Neural cell (in vitro differentiated cells): ENCODE measurements around the gene CPEB1. TPM values are rescaled to one million over a fixed set of nuclear protein-coding genes. Genes with fewer than 3 reads are reported as not detected.

Experiments used
- H2AFZ ChIP-seq: fragments of 200-600, 300-800 bp; sonication (generic), shearing (Covaris generic); 2 replicates; pipeline ENCODE4 v1.6.0; 2014; ENCODE audit warnings: low read depth, mild to moderate bottlenecking, antibody characterized with exemption, low read length, moderate library complexity
- H3F3A ChIP-seq: fragments of 200-600 bp; shearing (Covaris generic); 2 replicates; pipeline ENCODE4 v1.6.1; 2016; ENCODE audit warnings: mild to moderate bottlenecking, moderate library complexity, mixed read lengths, antibody characterized with exemption, low read length; ENCODE audit not compliant: insufficient read depth, poor library complexity, severe bottlenecking
- H3K27ac ChIP-seq: fragments of 200-600, 300-800 bp; sonication (generic), shearing (Covaris generic); 2 replicates; pipeline ENCODE4 v1.5.1; 2014; ENCODE audit warnings: mild to moderate bottlenecking, low read length, moderate library complexity
- H3K27me3 ChIP-seq: fragments of 300-800, 200-600 bp; sonication (generic), shearing (Covaris generic); 2 replicates; pipeline ENCODE4 v1.6.0; 2014; ENCODE audit warnings: mild to moderate bottlenecking, low read depth, low read length, moderate library complexity; ENCODE audit not compliant: insufficient read depth
- H3K36me3 ChIP-seq: fragments of 300-800, 200-600 bp; sonication (generic), shearing (Covaris generic); 2 replicates; pipeline ENCODE4 v1.5.1; 2014; ENCODE audit warnings: mild to moderate bottlenecking, antibody characterized with exemption, low read length, moderate library complexity; ENCODE audit not compliant: insufficient read depth
- H3K4me2 ChIP-seq: fragments of 300-800, 200-600 bp; sonication (generic), shearing (Covaris generic); 2 replicates; pipeline ENCODE4 v1.6.0; 2014; ENCODE audit warnings: mild to moderate bottlenecking, low read length
- H3K4me3 ChIP-seq: fragments of 300-800, 200-600 bp; sonication (generic), shearing (Covaris generic); 2 replicates; pipeline ENCODE4 v1.5.1; 2014; ENCODE audit warnings: mild to moderate bottlenecking, low read length, moderate library complexity
- H3K79me2 ChIP-seq: fragments of 200-600 bp; shearing (Covaris generic); replicated peaks from 2 replicates; pipeline ENCODE4 v1.6.0; 2014; ENCODE audit warnings: mild to moderate bottlenecking, low read length, moderate library complexity; ENCODE audit not compliant: insufficient read depth
- H3K9ac ChIP-seq: fragments of 300-800, 200-600 bp; sonication (generic), shearing (Covaris generic); 2 replicates; pipeline ENCODE4 v1.6.1; 2016; ENCODE audit warnings: mild to moderate bottlenecking, low read length, mixed read lengths
- H3K9me2 ChIP-seq: fragments of 200-600 bp; shearing (Covaris generic); 2 replicates; pipeline ENCODE4 v1.6.1; 2016; ENCODE audit warnings: mild to moderate bottlenecking, low read length, mixed read lengths; ENCODE audit not compliant: insufficient read depth
- H3K9me3 ChIP-seq: fragments of 200-600, 300-800 bp; sonication (generic), shearing (Covaris generic); 2 replicates; pipeline ENCODE4 v1.6.1; 2016; ENCODE audit warnings: mild to moderate bottlenecking, mixed run types, low read length, moderate library complexity, mixed read lengths
- H4K20me1 ChIP-seq: fragments of 200-600 bp; shearing (Covaris generic); 2 replicates; pipeline ENCODE4 v1.6.1; 2016; ENCODE audit warnings: mild to moderate bottlenecking, mixed run types; ENCODE audit not compliant: insufficient read depth
- EP300 ChIP-seq: fragments of 450-650 bp; conservative IDR thresholded peaks from 2 replicates; pipeline ENCODE4 v1.6.1; 2014; ENCODE audit warnings: antibody characterized with exemption, mild to moderate bottlenecking, moderate library complexity; ENCODE audit not compliant: poor library complexity, severe bottlenecking
- EZH2 ChIP-seq: fragments of 200-600, 300-800 bp; shearing (Covaris generic), sonication (generic); IDR thresholded peaks from 2 replicates; pipeline ENCODE4 v1.6.1; 2014; ENCODE audit warnings: antibody characterized with exemption, low read length, borderline replicate concordance, mild to moderate bottlenecking; ENCODE audit not compliant: insufficient read depth, poor library complexity, severe bottlenecking
- MXI1 ChIP-seq: fragments of 450-650 bp; conservative IDR thresholded peaks from 2 replicates; pipeline ENCODE4 v1.6.1; 2014; ENCODE audit warnings: antibody characterized with exemption, mild to moderate bottlenecking; ENCODE audit not compliant: poor library complexity, severe bottlenecking
- POLR2AphosphoS5 ChIP-seq: IDR thresholded peaks from 2 replicates; pipeline ENCODE4 v1.6.1; 2012
- RAD21 ChIP-seq: fragments of 450-650 bp; conservative IDR thresholded peaks from 2 replicates; pipeline ENCODE4 v1.6.1; 2014; ENCODE audit warnings: antibody characterized with exemption, mild to moderate bottlenecking, moderate library complexity
- SMC3 ChIP-seq: fragments of 450-650 bp; conservative IDR thresholded peaks from 2 replicates; pipeline ENCODE4 v1.6.1; 2014; ENCODE audit warnings: antibody characterized with exemption, mild to moderate bottlenecking, moderate library complexity; ENCODE audit not compliant: poor library complexity
- TAF1 ChIP-seq: IDR thresholded peaks from 2 replicates; pipeline ENCODE4 v1.6.1; 2012; ENCODE audit warnings: low read depth
- polyA plus RNA-seq: library from polyadenylated mRNA; depleted of rRNA; stranded (reverse); fragments of >200 nt; gene quantifications from 2 replicates; pipeline ENCODE4 v1.2.3, GENCODE V29; 2014
- TF ChIP-seq, protein P1 (sequence below): fragments of 450-650 bp; IDR thresholded peaks from 2 replicates; pipeline ENCODE4 v1.5.1; 2014; ENCODE audit warnings: antibody characterized with exemption, mild to moderate bottlenecking, moderate library complexity; ENCODE audit not compliant: poor library complexity, severe bottlenecking
- TF ChIP-seq, protein P2 (sequence below): IDR thresholded peaks from 2 replicates; pipeline ENCODE4 v1.6.1; 2012; ENCODE audit warnings: borderline replicate concordance

Gene CPEB1
- polyA plus RNA-seq, 1 donor from 2014 or later, result 0.61 TPM

DNA sequence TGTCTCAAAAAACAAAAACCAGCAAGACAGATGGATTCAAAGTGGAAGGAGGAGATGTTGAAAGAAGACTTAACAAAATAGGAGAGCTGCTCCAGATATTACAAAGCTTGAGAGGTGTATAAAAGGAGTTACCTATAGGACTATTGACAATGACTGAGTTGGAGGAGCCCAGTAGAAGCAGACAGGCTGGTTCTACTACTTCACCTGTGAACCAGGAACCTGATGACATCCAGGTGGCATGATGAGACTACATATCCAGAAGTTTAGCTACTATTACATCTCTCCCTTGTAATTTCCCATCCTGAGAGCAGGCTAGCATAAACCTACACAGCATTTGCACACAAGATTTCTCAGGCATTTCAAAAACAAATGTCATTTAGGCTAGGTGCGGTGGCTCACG lies 49.3 kb downstream of the CPEB1 start:
- H3K27ac ChIP-seq, result no peak overlapping the region

DNA sequence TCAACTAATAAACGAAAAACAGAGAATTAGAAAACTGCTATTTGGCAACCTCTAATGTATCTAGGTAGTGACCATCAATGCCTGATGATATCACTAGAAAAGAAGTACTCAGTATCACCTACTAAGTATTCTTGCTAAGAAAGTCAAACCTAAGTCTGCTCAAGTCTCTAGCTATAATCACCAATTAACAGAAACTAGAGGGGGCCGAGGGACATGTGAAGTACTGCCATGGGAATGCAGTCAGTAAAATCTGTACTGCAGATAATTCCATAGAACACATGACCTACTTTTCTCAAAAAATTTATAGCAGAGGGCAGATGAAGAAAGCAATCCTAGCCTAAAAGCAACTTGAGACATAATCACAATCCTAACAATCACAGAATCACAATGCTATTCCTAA lies 51.4 kb downstream of the CPEB1 start:
- Histone ChIP-seq H3F3A (no peaks in the 10 kb centered on the region), H3K9me2 (no peaks in the 10 kb centered on the region), H3K4me3 (no peak overlapping the region), H3K27ac (no peak overlapping the region), H4K20me1 (no peaks in the 10 kb centered on the region), H3K4me2 (no peak overlapping the region), H3K36me3 (no peaks in the 10 kb centered on the region), H3K9ac (no peak overlapping the region), H3K27me3 (no peaks in the 10 kb centered on the region), H2AFZ (no peak overlapping the region), H3K79me2 (no peaks in the 10 kb centered on the region), H3K9me3 (no peaks in the 10 kb centered on the region)
- TF ChIP-seq POLR2AphosphoS5 (no peak), TAF1 (no peak), EZH2 (no peak), EP300 (no peak), SMC3 (no peak), RAD21 (no peak), MXI1 (no peak)
- TF ChIP-seq, protein P1, sequence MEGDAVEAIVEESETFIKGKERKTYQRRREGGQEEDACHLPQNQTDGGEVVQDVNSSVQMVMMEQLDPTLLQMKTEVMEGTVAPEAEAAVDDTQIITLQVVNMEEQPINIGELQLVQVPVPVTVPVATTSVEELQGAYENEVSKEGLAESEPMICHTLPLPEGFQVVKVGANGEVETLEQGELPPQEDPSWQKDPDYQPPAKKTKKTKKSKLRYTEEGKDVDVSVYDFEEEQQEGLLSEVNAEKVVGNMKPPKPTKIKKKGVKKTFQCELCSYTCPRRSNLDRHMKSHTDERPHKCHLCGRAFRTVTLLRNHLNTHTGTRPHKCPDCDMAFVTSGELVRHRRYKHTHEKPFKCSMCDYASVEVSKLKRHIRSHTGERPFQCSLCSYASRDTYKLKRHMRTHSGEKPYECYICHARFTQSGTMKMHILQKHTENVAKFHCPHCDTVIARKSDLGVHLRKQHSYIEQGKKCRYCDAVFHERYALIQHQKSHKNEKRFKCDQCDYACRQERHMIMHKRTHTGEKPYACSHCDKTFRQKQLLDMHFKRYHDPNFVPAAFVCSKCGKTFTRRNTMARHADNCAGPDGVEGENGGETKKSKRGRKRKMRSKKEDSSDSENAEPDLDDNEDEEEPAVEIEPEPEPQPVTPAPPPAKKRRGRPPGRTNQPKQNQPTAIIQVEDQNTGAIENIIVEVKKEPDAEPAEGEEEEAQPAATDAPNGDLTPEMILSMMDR, result no peak
- TF ChIP-seq, protein P2, sequence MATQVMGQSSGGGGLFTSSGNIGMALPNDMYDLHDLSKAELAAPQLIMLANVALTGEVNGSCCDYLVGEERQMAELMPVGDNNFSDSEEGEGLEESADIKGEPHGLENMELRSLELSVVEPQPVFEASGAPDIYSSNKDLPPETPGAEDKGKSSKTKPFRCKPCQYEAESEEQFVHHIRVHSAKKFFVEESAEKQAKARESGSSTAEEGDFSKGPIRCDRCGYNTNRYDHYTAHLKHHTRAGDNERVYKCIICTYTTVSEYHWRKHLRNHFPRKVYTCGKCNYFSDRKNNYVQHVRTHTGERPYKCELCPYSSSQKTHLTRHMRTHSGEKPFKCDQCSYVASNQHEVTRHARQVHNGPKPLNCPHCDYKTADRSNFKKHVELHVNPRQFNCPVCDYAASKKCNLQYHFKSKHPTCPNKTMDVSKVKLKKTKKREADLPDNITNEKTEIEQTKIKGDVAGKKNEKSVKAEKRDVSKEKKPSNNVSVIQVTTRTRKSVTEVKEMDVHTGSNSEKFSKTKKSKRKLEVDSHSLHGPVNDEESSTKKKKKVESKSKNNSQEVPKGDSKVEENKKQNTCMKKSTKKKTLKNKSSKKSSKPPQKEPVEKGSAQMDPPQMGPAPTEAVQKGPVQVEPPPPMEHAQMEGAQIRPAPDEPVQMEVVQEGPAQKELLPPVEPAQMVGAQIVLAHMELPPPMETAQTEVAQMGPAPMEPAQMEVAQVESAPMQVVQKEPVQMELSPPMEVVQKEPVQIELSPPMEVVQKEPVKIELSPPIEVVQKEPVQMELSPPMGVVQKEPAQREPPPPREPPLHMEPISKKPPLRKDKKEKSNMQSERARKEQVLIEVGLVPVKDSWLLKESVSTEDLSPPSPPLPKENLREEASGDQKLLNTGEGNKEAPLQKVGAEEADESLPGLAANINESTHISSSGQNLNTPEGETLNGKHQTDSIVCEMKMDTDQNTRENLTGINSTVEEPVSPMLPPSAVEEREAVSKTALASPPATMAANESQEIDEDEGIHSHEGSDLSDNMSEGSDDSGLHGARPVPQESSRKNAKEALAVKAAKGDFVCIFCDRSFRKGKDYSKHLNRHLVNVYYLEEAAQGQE, result no peak

More for the DNA sequence above, 49.3 kb downstream of the CPEB1 start:
- H3K4me3 ChIP-seq, result no peak overlapping the region
- no peaks in the 10 kb centered on the region for H3F3A ChIP-seq
- H3K36me3 ChIP-seq, result no peaks in the 10 kb centered on the region
- H3K27me3 ChIP-seq, result no peaks in the 10 kb centered on the region
- H3K79me2 ChIP-seq, result no peaks in the 10 kb centered on the region
- no peaks in the 10 kb centered on the region for H3K9me3 ChIP-seq
- no peak for TF ChIP-seq EZH2
- no peak for TF ChIP-seq POLR2AphosphoS5
- no peaks in the 10 kb centered on the region for H4K20me1 ChIP-seq
- H3K9me2 ChIP-seq, result no peaks in the 10 kb centered on the region
- no peak overlapping the region for H3K9ac ChIP-seq
- H3K4me2 ChIP-seq, result no peak overlapping the region
- H2AFZ ChIP-seq, result no peak overlapping the region

DNA sequence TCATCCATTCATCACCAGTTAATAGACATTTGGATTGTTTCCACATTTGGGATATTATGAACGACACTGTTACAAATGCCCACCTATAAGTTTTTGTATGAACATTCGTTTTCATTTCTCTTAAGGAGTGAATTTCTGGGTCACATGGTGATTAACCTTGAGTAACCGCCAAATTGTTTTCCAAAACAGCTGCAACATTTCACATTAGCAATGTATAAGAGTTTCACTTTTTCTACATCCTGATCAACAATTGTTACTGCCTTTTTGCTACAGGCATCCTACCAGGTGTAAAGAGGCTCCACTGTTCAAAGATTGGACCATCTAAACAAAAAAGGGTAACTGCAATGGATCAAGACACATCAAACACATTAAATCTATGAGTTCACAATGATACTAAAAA lies 52.0 kb downstream of the CPEB1 start:
- Histone ChIP-seq H3K27me3 (no peaks in the 10 kb centered on the region), H3K9ac (no peak overlapping the region), H2AFZ (no peak overlapping the region), H3K9me2 (no peaks in the 10 kb centered on the region), H3F3A (no peaks in the 10 kb centered on the region), H3K4me2 (no peak overlapping the region), H3K79me2 (no peaks in the 10 kb centered on the region), H3K27ac (no peak overlapping the region), H3K4me3 (no peak overlapping the region), H3K9me3 (no peaks in the 10 kb centered on the region), H4K20me1 (no peaks in the 10 kb centered on the region), H3K36me3 (no peaks in the 10 kb centered on the region)
- TF ChIP-seq POLR2AphosphoS5, result no peak
- TF ChIP-seq RAD21, result no peak
- TF ChIP-seq EZH2, result no peak
- TF ChIP-seq, protein P1, result no peak
- TF ChIP-seq, protein P2, result no peak
- TF ChIP-seq SMC3, result no peak
- TF ChIP-seq EP300, result no peak
- no peak for TF ChIP-seq TAF1
- no peak for TF ChIP-seq MXI1
